ENCODE data around the gene RPL21. TPM values are rescaled to one million over a fixed set of nuclear protein-coding genes. Genes with fewer than 3 reads are reported as not detected.

The RPL21 gene
- total and polyA plus RNA-seq, 2 donors (not counting 1 experiment from before 2014, with no cell fraction given): 831 to 1,841 TPM

DNA sequence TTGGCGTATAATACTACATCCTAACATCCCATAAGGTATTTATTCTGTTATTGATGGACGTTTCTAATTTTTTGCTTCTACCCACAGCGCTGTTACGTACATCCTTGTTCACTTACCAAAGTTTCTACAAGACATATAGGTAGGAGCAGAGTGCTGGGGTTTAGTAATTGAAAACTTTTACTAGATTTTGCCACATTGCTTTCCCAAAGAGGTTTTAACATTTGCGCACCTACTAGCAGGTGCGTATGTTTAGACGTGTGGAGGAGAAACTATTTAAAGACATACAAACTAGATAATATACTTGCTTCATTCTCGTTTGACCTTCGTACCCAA lies 559 bp upstream of the RPL21 start:
- TF ChIP-seq EZH2 (IDR thresholded peaks at IDR 0.05; ENCODE audit: low read length, missing control alignments): no peak
- TF ChIP-seq, protein P1, sequence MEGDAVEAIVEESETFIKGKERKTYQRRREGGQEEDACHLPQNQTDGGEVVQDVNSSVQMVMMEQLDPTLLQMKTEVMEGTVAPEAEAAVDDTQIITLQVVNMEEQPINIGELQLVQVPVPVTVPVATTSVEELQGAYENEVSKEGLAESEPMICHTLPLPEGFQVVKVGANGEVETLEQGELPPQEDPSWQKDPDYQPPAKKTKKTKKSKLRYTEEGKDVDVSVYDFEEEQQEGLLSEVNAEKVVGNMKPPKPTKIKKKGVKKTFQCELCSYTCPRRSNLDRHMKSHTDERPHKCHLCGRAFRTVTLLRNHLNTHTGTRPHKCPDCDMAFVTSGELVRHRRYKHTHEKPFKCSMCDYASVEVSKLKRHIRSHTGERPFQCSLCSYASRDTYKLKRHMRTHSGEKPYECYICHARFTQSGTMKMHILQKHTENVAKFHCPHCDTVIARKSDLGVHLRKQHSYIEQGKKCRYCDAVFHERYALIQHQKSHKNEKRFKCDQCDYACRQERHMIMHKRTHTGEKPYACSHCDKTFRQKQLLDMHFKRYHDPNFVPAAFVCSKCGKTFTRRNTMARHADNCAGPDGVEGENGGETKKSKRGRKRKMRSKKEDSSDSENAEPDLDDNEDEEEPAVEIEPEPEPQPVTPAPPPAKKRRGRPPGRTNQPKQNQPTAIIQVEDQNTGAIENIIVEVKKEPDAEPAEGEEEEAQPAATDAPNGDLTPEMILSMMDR (conservative IDR thresholded peaks at IDR 0.05 in 1 of 2, IDR thresholded peaks at IDR 0.05 in 1 of 2; ENCODE audit: low read depth in 1 of 2, low read length in 2 of 2): no peak
- Histone ChIP-seq H3K27ac (ENCODE audit: insufficient read depth, low read length) (peak overlapping the region; percentile 88), H3K4me1 (ENCODE audit: control insufficient read depth, extremely low read depth, insufficient read depth, low read length) (peaks cover 3% of the 10 kb centered on the region), H4K20me1 (ENCODE audit: control insufficient read depth, extremely low read depth, insufficient read depth, low read length) (no peaks in the 10 kb centered on the region), H3K9ac (ENCODE audit: insufficient read depth, low read length) (peak overlapping the region; percentile 88), H3K9me3 (ENCODE audit: control insufficient read depth, insufficient read depth, low read depth, low read length) (no peaks in the 10 kb centered on the region), H3K27me3 (ENCODE audit: control insufficient read depth, insufficient read depth, low read length) (no peaks in the 10 kb centered on the region), H3K79me2 (ENCODE audit: control insufficient read depth, insufficient read depth, low read length) (peaks cover 40% of the 10 kb centered on the region), H3K4me2 (ENCODE audit: extremely low read depth, insufficient read depth, low read length) (peak overlapping the region; percentile 88), H3K36me3 (ENCODE audit: control insufficient read depth, insufficient read depth, low read length) (no peaks in the 10 kb centered on the region), H3K4me3 (replicated peaks in 1 of 4; ENCODE audit: control extremely low read depth in 1 of 4, insufficient read depth in 1 of 4, low read depth in 3 of 4, low read length in 4 of 4) (peak overlapping the region; percentile 66 to 98 (median 90)), H2AFZ (ENCODE audit: low read length) (peak overlapping the region; percentile 72)
- no peak for DNase-seq (ENCODE audit: low read depth in 2 of 2)

DNA sequence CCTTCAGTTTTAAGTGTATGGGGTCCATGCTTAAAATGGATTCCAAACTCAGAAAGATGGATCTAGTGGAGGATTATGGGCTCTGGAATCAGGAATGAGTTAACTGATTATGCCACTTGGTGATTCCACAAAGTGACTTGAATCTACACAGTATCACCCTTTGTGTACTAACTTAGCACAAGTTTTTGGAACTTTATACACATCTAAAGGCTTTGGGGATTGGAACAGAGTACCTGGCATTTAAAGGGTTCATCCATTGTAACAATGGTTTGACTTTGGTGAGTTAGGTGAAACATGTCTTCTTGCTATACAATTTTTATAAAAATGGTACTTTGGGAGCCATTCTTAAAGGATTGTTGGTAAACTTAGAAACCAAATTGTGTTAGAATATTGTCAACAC lies 1.1 kb downstream of the RPL21 start:
- H3K27ac ChIP-seq (ENCODE audit: insufficient read depth, low read length): peak overlapping the region; percentile 88
- no peak overlapping the region for H2AFZ ChIP-seq (ENCODE audit: low read length)
- H3K36me3 ChIP-seq (ENCODE audit: control insufficient read depth, insufficient read depth, low read length): no peaks in the 10 kb centered on the region
- H4K20me1 ChIP-seq (ENCODE audit: control insufficient read depth, extremely low read depth, insufficient read depth, low read length): no peaks in the 10 kb centered on the region
- peak overlapping the region; percentile 88 for H3K9ac ChIP-seq (ENCODE audit: insufficient read depth, low read length)
- DNase-seq (ENCODE audit: low read depth in 2 of 2): no peak
- H3K79me2 ChIP-seq (ENCODE audit: control insufficient read depth, insufficient read depth, low read length): peaks cover 42% of the 10 kb centered on the region
- H3K4me2 ChIP-seq (ENCODE audit: extremely low read depth, insufficient read depth, low read length): peak overlapping the region; percentile 73
- peak overlapping the region; percentile 66 to 98 (median 90) for H3K4me3 ChIP-seq (replicated peaks in 1 of 4; ENCODE audit: control extremely low read depth in 1 of 4, insufficient read depth in 1 of 4, low read depth in 3 of 4, low read length in 4 of 4)
- H3K27me3 ChIP-seq (ENCODE audit: control insufficient read depth, insufficient read depth, low read length): no peaks in the 10 kb centered on the region
- TF ChIP-seq, protein P1 (conservative IDR thresholded peaks at IDR 0.05 in 1 of 2, IDR thresholded peaks at IDR 0.05 in 1 of 2; ENCODE audit: low read depth in 1 of 2, low read length in 2 of 2): no peak
- H3K4me1 ChIP-seq (ENCODE audit: control insufficient read depth, extremely low read depth, insufficient read depth, low read length): peaks cover 3% of the 10 kb centered on the region
- H3K9me3 ChIP-seq (ENCODE audit: control insufficient read depth, insufficient read depth, low read depth, low read length): no peaks in the 10 kb centered on the region

GRCh38 chr13:27257233-27257568 lies 5.8 kb downstream of the RPL21 start:
- Histone ChIP-seq H4K20me1 (ENCODE audit: control insufficient read depth, extremely low read depth, insufficient read depth, low read length) (no peaks in the 10 kb centered on the region), H3K9ac (ENCODE audit: insufficient read depth, low read length) (no peak overlapping the region), H3K36me3 (ENCODE audit: control insufficient read depth, insufficient read depth, low read length) (peaks cover 2% of the 10 kb centered on the region), H3K4me3 (replicated peaks in 1 of 4; ENCODE audit: control extremely low read depth in 1 of 4, insufficient read depth in 1 of 4, low read depth in 3 of 4, low read length in 4 of 4) (no peak overlapping the region), H3K79me2 (ENCODE audit: control insufficient read depth, insufficient read depth, low read length) (peaks cover 38% of the 10 kb centered on the region), H3K27me3 (ENCODE audit: control insufficient read depth, insufficient read depth, low read length) (no peaks in the 10 kb centered on the region), H3K4me2 (ENCODE audit: extremely low read depth, insufficient read depth, low read length) (no peak overlapping the region), H3K9me3 (ENCODE audit: control insufficient read depth, insufficient read depth, low read depth, low read length) (no peaks in the 10 kb centered on the region), H3K4me1 (ENCODE audit: control insufficient read depth, extremely low read depth, insufficient read depth, low read length) (peaks cover 3% of the 10 kb centered on the region), H2AFZ (ENCODE audit: low read length) (no peak overlapping the region), H3K27ac (ENCODE audit: insufficient read depth, low read length) (no peak overlapping the region)
- TF ChIP-seq, protein P1 (conservative IDR thresholded peaks at IDR 0.05 in 1 of 2, IDR thresholded peaks at IDR 0.05 in 1 of 2; ENCODE audit: low read depth in 1 of 2, low read length in 2 of 2): no peak
- no peak for TF ChIP-seq EZH2 (IDR thresholded peaks at IDR 0.05; ENCODE audit: low read length, missing control alignments)
- no peak for DNase-seq (ENCODE audit: low read depth in 2 of 2)

All from fibroblast of lung (primary cell).